ENCODE results near the gene ITPKC. TPM values are rescaled to one million over a fixed set of nuclear protein-coding genes. Genes with fewer than 3 reads are reported as not detected.
A peak's percentile ranks its signal among the peaks of the same experiment; 100 is the strongest.

ITPKC gene
- total and polyA plus RNA-seq, 7 donors, result 6.9 to 19.2 (median 14.5) TPM

- Histone ChIP-seq H3K4me3 (no peak overlapping the region), H3K27me3 (ENCODE audit: insufficient read depth in 3 of 3, low read length in 2 of 3) (no peaks in the 10 kb centered on the region), H3K4me1 (no peaks in the 10 kb centered on the region), H3K27ac (no peak overlapping the region), H3K36me3 (ENCODE audit: insufficient read depth in 1 of 2, low read depth in 1 of 2) (peaks cover 0 to 84% of the 10 kb centered on the region in 2 donors), H3K9me3 (no peaks in the 10 kb centered on the region)
- intact Hi-C loops (cut with DNase I), result no loop called here
- no peak for DNase-seq
- no peak for ATAC-seq
- TF ChIP-seq CTCF (IDR thresholded peaks at IDR 0.05), result no peak
- WGBS, 3 donors, result 79 to 89% (median 81%) methylated on average over 4 of the region's 4 CpGs
Observed at GRCh38 chr19:40681039-40681438, 35.9 kb upstream of the ITPKC start.

- no peak overlapping the region for H3K4me3 ChIP-seq
- no peak overlapping the region for H3K27ac ChIP-seq
- 79 to 86% (median 82%) methylated on average over 17 to 18 of the region's 18 CpGs for WGBS, 3 donors
- intact Hi-C loops (cut with DNase I), result no loop called here
- H3K36me3 ChIP-seq (ENCODE audit: insufficient read depth in 1 of 2, low read depth in 1 of 2), result peaks cover 0 to 77% of the 10 kb centered on the region in 2 donors
- no peaks in the 10 kb centered on the region for H3K4me1 ChIP-seq
- peak in 1 of 4 donors; percentile 19 for ATAC-seq
- DNase-seq, result no peak
- TF ChIP-seq CTCF (IDR thresholded peaks at IDR 0.05), result no peak
- no peaks in the 10 kb centered on the region for H3K27me3 ChIP-seq (ENCODE audit: insufficient read depth in 3 of 3, low read length in 2 of 3)
- no peaks in the 10 kb centered on the region for H3K9me3 ChIP-seq
Observed at GRCh38 chr19:40682431-40682964, 34.4 kb upstream of the ITPKC start.

GRCh38 chr19:40683437-40683836, 33.5 kb upstream of the ITPKC start:
- Histone ChIP-seq H3K36me3 (ENCODE audit: insufficient read depth in 1 of 2, low read depth in 1 of 2) (peaks cover 0 to 68% of the 10 kb centered on the region in 2 donors), H3K27ac (no peak overlapping the region), H3K4me3 (no peak overlapping the region), H3K27me3 (ENCODE audit: insufficient read depth in 3 of 3, low read length in 2 of 3) (no peaks in the 10 kb centered on the region), H3K9me3 (no peaks in the 10 kb centered on the region), H3K4me1 (no peaks in the 10 kb centered on the region)
- ATAC-seq (no peak), DNase-seq (no peak)
- intact Hi-C loops (cut with DNase I), result no loop called here
- no peak for TF ChIP-seq CTCF (IDR thresholded peaks at IDR 0.05)
- 89 to 93% (median 89%) methylated on average over 9 of the region's 9 CpGs for WGBS, 3 donors

GRCh38 chr19:40684280-40684679, 32.6 kb upstream of the ITPKC start:
- ATAC-seq, result no peak
- H3K27me3 ChIP-seq (ENCODE audit: insufficient read depth in 3 of 3, low read length in 2 of 3), result no peaks in the 10 kb centered on the region
- no peaks in the 10 kb centered on the region for H3K4me1 ChIP-seq
- no peak for TF ChIP-seq CTCF (IDR thresholded peaks at IDR 0.05)
- H3K9me3 ChIP-seq, result no peaks in the 10 kb centered on the region
- peaks cover 0 to 59% of the 10 kb centered on the region in 2 donors for H3K36me3 ChIP-seq (ENCODE audit: insufficient read depth in 1 of 2, low read depth in 1 of 2)
- H3K27ac ChIP-seq, result no peak overlapping the region
- 95 to 97% (median 95%) methylated on average over 32 of the region's 32 CpGs for whole genome bisulfite sequencing, 3 donors
- no peak overlapping the region for H3K4me3 ChIP-seq
- intact Hi-C loops (cut with DNase I), result no loop called here
- DNase-seq, result no peak

DNA sequence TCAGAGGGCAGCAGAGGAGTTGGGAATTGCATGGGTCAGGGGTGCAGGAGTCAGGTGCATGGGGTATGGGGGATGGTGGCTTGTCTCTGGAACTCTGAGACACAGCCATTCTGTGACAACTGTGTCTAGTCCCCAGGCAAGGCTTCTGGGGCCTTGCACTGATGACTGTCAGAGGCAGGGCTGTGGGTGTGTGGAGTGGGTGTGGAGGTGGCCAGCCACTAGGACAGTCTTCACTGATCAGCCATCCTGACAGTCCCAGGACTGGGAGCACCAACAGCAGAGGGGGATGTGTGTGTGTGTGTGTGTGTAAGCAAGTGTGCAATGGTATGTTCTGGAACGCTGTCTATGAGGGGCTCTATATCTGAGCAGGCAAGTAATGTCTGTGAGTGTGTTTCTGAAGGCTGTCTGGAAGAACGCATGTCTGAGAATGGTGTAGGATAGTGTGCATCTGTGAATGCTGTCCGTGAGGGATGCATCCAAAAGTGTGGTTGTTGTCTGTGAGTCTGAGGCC, 31.8 kb upstream of the ITPKC start:
- Histone ChIP-seq H3K4me3 (no peak overlapping the region), H3K27me3 (ENCODE audit: insufficient read depth in 3 of 3, low read length in 2 of 3) (no peaks in the 10 kb centered on the region), H3K36me3 (ENCODE audit: insufficient read depth in 1 of 2, low read depth in 1 of 2) (peaks cover 0 to 51% of the 10 kb centered on the region in 2 donors), H3K9me3 (no peaks in the 10 kb centered on the region), H3K4me1 (peaks cover 4% of the 10 kb centered on the region), H3K27ac (no peak overlapping the region)
- no peak for TF ChIP-seq CTCF (IDR thresholded peaks at IDR 0.05)
- ATAC-seq, result no peak
- intact Hi-C loops (cut with DNase I), result no loop called here
- WGBS, 3 donors, result 88 to 95% (median 91%) methylated on average over 3 of the region's 3 CpGs
- no peak for DNase-seq
